Sigmoid colon (tissue), 7 donors: Measurements from ENCODE around the gene ACAA2. TPM values are rescaled to one million over a fixed set of nuclear protein-coding genes. Genes with fewer than 3 reads are reported as not detected.

Source experiments
- DNase-seq: peaks from one replicate; pipeline ENCODE4 v3.0.0-alpha.2; 2019
- H3K27ac ChIP-seq, 4 donors: fragments of 200-600 bp; sonication (generic); one replicate each; pipeline ENCODE4 v1.5.1; 2016 to 2019; ENCODE audit warnings: mild to moderate bottlenecking in 1 of 4
- H3K27me3 ChIP-seq, 3 donors: fragments of 200-600 bp; sonication (generic); one replicate each; pipeline ENCODE4 v1.5.1; 2019; ENCODE audit warnings: mild to moderate bottlenecking in 1 of 3
- H3K36me3 ChIP-seq, 4 donors: fragments of 200-600 bp; sonication (generic); one replicate each; pipeline ENCODE4 v1.5.1; 2016 to 2019
- H3K4me1 ChIP-seq, 4 donors: fragments of 200-600 bp; sonication (generic); one replicate each; pipeline ENCODE4 v1.5.1; 2017 to 2019
- H3K4me3 ChIP-seq, 4 donors: fragments of 200-600 bp; sonication (generic); one replicate each; pipeline ENCODE4 v1.5.1; 2017 to 2019; ENCODE audit warnings: mild to moderate bottlenecking in 2 of 4, moderate library complexity in 1 of 4
- H3K9me3 ChIP-seq, 4 donors: fragments of 200-600 bp in 3 of 4; sonication (generic) in 3 of 4; one replicate each; pipeline versions ENCODE4 v1.5.1 to v1.6.1; 2013 to 2019
- CTCF ChIP-seq, 4 experiments: fragments of 450-650 bp in 3 of 4; fragments of 200-600 bp in 1 of 4; IDR thresholded peaks; one replicate each; pipeline ENCODE4 v1.5.1; 2016 to 2019; ENCODE audit warnings: antibody characterized with exemption in 4 of 4, mild to moderate bottlenecking in 3 of 4, moderate library complexity in 2 of 4
- EP300 ChIP-seq, 4 donors: sonication (generic); formaldehyde crosslinking; IDR thresholded peaks; one replicate each; pipeline ENCODE4 v1.6.1; 2017; ENCODE audit warnings: antibody characterized with exemption in 4 of 4
- POLR2A ChIP-seq, 2 donors: fragments of 450-650 bp; IDR thresholded peaks; one replicate each; pipeline ENCODE4 v1.6.1; 2016; ENCODE audit warnings: antibody characterized with exemption in 2 of 2, mild to moderate bottlenecking in 2 of 2, moderate library complexity in 2 of 2
- POLR2AphosphoS5 ChIP-seq, 4 donors: sonication (generic); formaldehyde crosslinking; IDR thresholded peaks; one replicate each; pipeline ENCODE4 v1.6.1; 2017; ENCODE audit warnings: antibody characterized with exemption in 4 of 4
- WGBS, 2 donors: extraction: QIAGEN DNeasy Blood & Tissue Kit; methylation state at CpG; one replicate each; pipeline ENCODE4 v1.1.7; 2013; 5-methylcytosine and 5-hydroxymethylcytosine counted together
- intact Hi-C: fragments of 100-400 bp; cut with DNase I; formaldehyde crosslinking; loops from one replicate; pipeline ENCODE4 v1.15.1; 2023
- polyA plus RNA-seq, 3 donors: library from polyadenylated mRNA; stranded (reverse); fragments of 200-250 nt; gene quantifications; one replicate each; pipeline ENCODE4 v1.2.3, GENCODE V29; 2013
- total RNA-seq, 4 donors: library from RNA; depleted of rRNA; stranded (reverse); fragments of >200 nt; gene quantifications; one replicate each; pipeline ENCODE4 v1.1.0, GENCODE V29; 2016
- donor health status: healthy with polysubstance abuse.
- donor health status: Bipolar disorder and iron deficiency.
- donor health status: healthy.

Gene ACAA2
- total and polyA plus RNA-seq, 7 donors = 61.8 to 478 (median 87.7) TPM

GRCh38 chr18:49751427-49752094, 61.8 kb downstream of the ACAA2 start:
- Histone ChIP-seq H3K4me1 (no peaks in the 10 kb centered on the region), H3K27me3 (no peaks in the 10 kb centered on the region), H3K9me3 (no peaks in the 10 kb centered on the region), H3K27ac (no peak overlapping the region), H3K4me3 (no peak overlapping the region), H3K36me3 (no peaks in the 10 kb centered on the region)
- no peak for TF ChIP-seq EP300 (IDR thresholded peaks at IDR 0.05)
- TF ChIP-seq POLR2AphosphoS5 (IDR thresholded peaks at IDR 0.05) = no peak
- TF ChIP-seq POLR2A (IDR thresholded peaks at IDR 0.05) = no peak
- no peak for TF ChIP-seq CTCF (IDR thresholded peaks at IDR 0.05)
- intact Hi-C loops = no loop called here
- DNase-seq = peak; percentile 40
- WGBS, 2 donors = 78 to 80% methylated on average over 8 of the region's 8 CpGs

- no peak for DNase-seq
- WGBS, 2 donors = 72 to 74% methylated on average over 8 of the region's 8 CpGs
- Histone ChIP-seq H3K4me3 (no peak overlapping the region), H3K27me3 (no peaks in the 10 kb centered on the region), H3K9me3 (no peaks in the 10 kb centered on the region), H3K36me3 (no peaks in the 10 kb centered on the region), H3K27ac (no peak overlapping the region), H3K4me1 (no peaks in the 10 kb centered on the region)
- intact Hi-C loops = no loop called here
- TF ChIP-seq POLR2A (IDR thresholded peaks at IDR 0.05) (no peak), EP300 (IDR thresholded peaks at IDR 0.05) (no peak), CTCF (IDR thresholded peaks at IDR 0.05) (no peak), POLR2AphosphoS5 (IDR thresholded peaks at IDR 0.05) (no peak)
Observed at GRCh38 chr18:49749563-49749962, 63.8 kb downstream of the ACAA2 start.

GRCh38 chr18:49747876-49748275, 65.5 kb downstream of the ACAA2 start:
- H3K4me3 ChIP-seq = no peak overlapping the region
- DNase-seq = no peak
- no peaks in the 10 kb centered on the region for H3K36me3 ChIP-seq
- intact Hi-C loops = no loop called here
- H3K4me1 ChIP-seq = no peaks in the 10 kb centered on the region
- no peak overlapping the region for H3K27ac ChIP-seq
- TF ChIP-seq EP300 (IDR thresholded peaks at IDR 0.05) (no peak), POLR2A (IDR thresholded peaks at IDR 0.05) (no peak), CTCF (IDR thresholded peaks at IDR 0.05) (no peak), POLR2AphosphoS5 (IDR thresholded peaks at IDR 0.05) (no peak)
- WGBS, 2 donors = 66 to 76% methylated on average over 5 of the region's 5 CpGs
- H3K9me3 ChIP-seq = no peaks in the 10 kb centered on the region
- no peaks in the 10 kb centered on the region for H3K27me3 ChIP-seq

GRCh38 chr18:49745045-49746014, 68.0 kb downstream of the ACAA2 start:
- intact Hi-C loops = no loop called here
- H3K27me3 ChIP-seq = no peaks in the 10 kb centered on the region
- H3K4me3 ChIP-seq = no peak overlapping the region
- no peaks in the 10 kb centered on the region for H3K36me3 ChIP-seq
- no peak for TF ChIP-seq POLR2AphosphoS5 (IDR thresholded peaks at IDR 0.05)
- TF ChIP-seq CTCF (IDR thresholded peaks at IDR 0.05) = no peak
- no peak for TF ChIP-seq EP300 (IDR thresholded peaks at IDR 0.05)
- no peak for TF ChIP-seq POLR2A (IDR thresholded peaks at IDR 0.05)
- H3K9me3 ChIP-seq = no peaks in the 10 kb centered on the region
- no peak overlapping the region for H3K27ac ChIP-seq
- DNase-seq = no peak
- 92% methylated on average over 11 of the region's 11 CpGs for WGBS, 2 donors
- no peaks in the 10 kb centered on the region for H3K4me1 ChIP-seq
